GM21619 (cell line): ENCODE data around the gene USP34.
"Not testable (repeated sequence)": the region's sequence is repeated elsewhere in the genome, so short reads cannot be mapped to it uniquely, and the experiment has no call there.

ENCODE experiments used
- ATAC-seq: cut with Tn5 transposase; IDR thresholded peaks from one replicate; pipeline ENCODE4 v1.9.1; 2021; ENCODE audit not compliant: unreplicated experiment

Gene USP34

GRCh38 chr2:61193670-61194561, 277.0 kb downstream of the USP34 start:
- no peak for ATAC-seq

- ATAC-seq = no peak
Observed at GRCh38 chr2:61187085-61187484, 283.8 kb downstream of the USP34 start.

DNA sequence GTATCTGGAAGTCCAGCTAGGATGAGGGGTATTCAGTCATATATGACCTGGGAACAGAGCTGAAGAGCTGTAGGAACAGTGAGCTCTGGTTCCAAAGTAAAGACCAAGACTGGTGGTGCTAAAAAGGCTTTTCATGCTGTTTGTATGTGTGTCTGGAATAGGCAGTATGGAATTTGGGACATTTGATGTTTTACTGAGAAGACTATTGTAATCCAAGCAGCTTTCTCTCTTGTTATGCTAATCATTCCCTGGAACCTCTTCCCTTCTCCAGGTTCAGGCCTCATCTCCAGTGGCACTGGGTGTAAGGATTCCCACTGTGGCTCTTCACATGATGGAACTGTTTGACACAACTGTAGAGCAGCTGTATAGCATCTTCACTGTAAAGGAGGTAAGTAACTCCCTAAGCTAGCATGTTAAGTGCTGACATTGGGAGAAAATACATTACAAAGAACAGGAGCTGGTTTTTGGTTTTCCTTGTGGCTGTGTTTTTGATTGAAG, 285.6 kb downstream of the USP34 start:
- ATAC-seq = no peak

GRCh38 chr2:61184263-61184662, 286.6 kb downstream of the USP34 start:
- no peak for ATAC-seq

DNA sequence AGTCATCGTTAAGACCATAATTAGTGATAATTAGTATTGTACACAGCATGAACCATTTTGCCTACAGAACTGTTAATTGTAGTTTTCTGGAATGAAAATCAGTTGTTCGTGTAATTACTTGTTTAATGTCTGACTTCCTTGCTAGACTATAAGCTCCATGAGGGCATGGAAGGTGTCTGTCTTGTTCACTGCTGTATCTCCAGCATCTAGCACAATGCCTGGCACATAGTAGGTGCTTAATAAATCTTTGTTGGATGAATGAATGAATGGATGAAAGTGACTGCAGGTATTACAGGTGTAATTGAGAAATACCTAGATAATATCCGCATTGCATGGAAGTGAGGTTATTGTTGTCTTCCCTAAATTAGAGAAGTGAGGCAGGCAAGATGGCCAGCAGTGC, 287.1 kb downstream of the USP34 start:
- ATAC-seq = no peak

DNA sequence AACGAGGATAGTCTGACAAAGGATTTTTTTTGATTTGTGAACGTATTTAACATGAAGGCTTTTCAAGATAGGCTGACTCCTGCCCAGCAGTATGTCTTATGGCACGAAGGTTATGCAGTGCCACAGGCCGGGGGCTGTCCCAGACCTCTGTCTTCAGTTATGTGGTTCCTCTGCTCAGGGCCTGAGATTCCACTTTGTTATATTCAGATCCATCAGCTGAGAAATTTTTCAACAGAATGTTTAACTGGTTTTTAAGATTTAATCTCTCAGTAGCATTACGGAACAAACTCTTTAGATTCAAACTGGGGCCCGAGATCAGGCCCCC, 288.9 kb downstream of the USP34 start:
- no peak for ATAC-seq

- ATAC-seq = no peak
Observed at GRCh38 chr2:61181382-61182058, 289.4 kb downstream of the USP34 start.

- no peak for ATAC-seq
Observed at GRCh38 chr2:61180686-61181085, 290.2 kb downstream of the USP34 start.

DNA sequence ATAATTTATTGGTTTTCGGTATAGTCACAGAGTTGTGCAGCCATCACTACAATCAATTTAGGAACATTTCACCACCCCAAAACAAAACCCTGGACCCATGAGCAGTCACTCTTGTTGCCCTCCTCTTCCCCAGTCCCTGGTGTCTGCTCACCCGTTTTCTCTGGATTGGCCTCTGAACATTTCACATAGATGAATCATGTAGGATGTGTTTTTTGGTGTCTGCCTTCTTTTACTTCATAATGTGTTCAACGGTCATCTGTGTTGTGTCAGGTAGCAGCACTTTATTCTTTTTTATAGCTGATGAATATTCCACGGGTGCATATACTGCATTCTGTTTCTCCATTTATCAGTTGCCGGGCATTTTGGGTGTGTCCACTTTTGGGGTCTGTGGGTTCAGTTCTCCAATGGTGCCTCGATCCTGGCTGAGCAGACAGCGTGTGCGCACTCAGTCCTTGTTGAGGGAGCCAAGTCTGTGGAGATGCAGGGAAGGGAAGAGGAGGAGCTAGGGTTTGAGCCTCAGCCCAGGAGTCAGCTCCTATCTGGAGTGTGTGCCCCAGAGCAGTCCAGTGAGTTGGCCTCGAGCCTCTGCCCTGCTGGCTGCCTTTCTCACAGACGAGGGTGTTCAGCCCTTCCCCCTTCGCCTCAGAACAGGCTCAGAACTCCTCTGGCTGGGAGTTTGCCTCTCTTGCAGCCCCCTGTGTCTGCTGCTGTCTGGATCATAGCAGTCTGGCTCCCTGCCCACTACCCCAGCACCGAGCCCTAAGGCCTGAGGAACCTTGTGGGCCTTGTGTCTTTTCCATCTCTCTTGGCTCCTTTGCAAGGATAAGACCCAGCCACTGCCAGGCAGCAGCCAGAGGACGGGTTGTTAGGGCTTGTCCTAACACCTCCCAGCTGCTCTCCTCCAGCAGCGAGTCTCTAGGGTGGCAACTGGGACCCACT, 290.9 kb downstream of the USP34 start:
- no peak for ATAC-seq

DNA sequence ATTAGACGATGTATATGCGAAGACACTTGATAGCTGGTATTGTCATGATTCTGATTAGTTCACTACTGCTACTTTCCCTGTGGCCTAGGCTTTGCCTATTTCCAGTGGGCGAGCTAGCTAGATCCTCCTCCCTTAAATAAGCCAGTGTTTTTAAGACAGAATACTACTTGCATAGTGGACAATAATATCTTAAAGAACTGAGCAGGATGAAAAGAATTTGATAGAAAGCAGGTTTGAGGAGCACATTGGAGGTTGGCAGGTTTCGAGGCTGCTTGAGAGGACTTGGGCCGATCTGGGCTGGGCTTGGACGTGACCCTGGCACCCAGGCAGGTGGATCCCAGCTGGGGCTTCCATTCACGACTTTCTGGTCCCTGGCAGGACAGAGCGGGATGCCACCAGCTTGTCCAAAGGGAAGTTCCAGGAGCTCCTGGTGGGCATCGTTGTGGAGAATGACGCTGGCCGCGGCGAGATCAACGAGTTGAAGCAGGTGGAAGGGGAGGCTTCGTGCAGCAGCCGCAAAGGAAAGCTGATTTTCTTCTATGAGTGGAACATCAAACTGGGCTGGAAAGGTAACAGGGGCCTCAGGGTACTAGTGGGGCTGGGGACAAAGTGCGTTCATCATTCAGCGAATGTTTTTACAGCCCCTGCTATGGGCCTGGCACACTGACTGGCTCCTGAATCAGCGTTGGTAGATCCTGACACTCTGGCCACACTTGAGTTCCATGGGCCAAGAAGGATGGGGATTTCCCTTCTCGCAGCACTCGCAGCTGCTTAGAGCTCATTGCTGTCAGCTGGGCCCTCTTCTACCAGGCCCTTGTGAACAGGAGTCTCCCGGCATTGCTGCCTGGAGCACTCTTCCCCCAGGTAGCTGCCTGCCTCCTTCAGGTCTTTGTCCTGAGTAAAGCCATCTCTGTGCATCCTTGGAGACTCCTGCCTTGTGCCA, 292.0 kb downstream of the USP34 start:
- ATAC-seq = no peak

- peak; percentile 19 for ATAC-seq
Observed at GRCh38 chr2:61177727-61178549, 292.9 kb downstream of the USP34 start.

GRCh38 chr2:61176755-61177726, 293.8 kb downstream of the USP34 start:
- ATAC-seq = peak; percentile 75

- no peak for ATAC-seq
Observed at GRCh38 chr2:61175036-61175435, 295.9 kb downstream of the USP34 start.

DNA sequence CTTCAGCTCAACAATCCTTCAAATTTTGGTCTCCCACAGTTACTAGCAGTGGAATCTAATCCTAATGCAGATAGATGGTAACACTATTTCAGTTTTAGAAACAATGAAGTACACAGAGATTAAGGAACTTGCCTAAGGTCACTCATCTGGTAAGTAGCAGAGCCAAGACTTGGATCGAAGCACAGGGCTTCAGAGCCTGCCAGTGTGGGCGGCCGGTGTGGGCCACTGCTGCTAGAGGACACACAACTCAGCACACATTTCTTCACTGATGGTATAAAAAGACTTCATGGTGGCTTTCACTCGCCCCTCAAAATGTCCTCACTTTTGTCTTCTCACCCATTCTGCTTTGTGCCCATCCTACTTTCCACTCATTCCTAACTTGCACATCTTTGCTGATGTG, 297.8 kb downstream of the USP34 start:
- ATAC-seq = no peak

DNA sequence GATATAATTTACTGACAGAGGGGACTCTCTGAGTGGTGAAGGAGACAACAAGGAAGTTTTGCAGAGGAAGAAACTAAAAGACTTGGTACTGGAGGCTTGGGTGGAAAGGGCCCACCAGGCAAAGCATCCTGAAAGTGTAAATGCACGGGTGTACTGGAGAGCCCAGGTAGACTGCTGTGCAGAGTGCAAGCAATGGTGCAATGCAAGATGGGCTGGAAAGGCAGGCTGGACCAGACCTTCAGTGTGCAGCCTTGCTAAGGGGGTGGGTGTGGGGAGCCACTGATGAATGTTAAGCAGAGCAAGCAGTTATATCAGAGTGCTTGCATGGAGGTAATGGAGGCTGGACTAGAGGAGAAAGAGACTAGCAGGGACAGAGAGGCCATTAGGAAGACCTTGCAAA, 298.2 kb downstream of the USP34 start:
- ATAC-seq = no peak

- no peak for ATAC-seq
Observed at GRCh38 chr2:61167579-61167978, 303.3 kb downstream of the USP34 start.

DNA sequence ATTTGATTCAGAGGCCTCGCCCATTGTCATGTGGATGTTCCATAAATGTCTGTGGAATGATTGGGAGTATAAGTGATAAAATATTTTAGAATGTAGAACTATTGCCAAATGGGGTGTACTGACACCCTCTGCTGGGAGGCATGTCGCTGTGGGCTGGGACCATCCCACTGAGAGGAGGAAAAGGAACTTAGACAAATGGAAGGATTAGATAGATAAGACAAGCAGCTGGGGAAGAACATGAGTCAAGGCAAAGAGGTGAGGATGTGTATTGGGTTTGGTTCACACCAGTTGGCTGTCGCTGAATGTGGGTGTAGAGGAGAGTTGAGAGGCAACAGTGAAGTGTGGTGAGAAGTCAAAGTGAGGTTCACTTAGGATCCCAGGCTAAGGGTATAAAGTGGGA, 304.9 kb downstream of the USP34 start:
- ATAC-seq = no peak

DNA sequence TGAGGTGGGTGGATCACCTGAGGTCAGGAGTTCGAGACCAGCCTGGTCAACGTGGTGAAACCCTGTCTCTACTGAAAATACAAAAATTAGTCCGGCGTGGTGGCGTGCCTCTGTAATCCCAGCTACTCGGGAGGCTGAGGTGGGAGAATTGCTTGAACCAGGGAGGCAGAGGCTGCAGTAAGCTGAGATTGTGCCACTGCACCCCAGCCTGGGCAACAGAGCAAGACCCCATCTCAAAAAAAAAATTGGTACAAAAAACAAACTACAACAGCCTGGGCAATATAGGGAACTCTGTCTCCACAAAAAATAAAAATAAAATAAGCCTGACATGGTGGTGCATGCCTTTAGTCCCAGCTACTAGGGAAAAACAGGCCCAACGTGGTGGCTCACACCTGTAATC, 305.8 kb downstream of the USP34 start:
- ATAC-seq = not testable (repeated sequence)
